ENCODE results near the gene ETNK2. TPM values are rescaled to one million over a fixed set of nuclear protein-coding genes. Genes with fewer than 3 reads are reported as not detected.

The ETNK2 gene
- total and polyA plus RNA-seq, 2 of the 13 experiments (the other 11 are each of a cell fraction or from before 2014, with no cell fraction given), result 15.5 to 42.8 TPM

DNA sequence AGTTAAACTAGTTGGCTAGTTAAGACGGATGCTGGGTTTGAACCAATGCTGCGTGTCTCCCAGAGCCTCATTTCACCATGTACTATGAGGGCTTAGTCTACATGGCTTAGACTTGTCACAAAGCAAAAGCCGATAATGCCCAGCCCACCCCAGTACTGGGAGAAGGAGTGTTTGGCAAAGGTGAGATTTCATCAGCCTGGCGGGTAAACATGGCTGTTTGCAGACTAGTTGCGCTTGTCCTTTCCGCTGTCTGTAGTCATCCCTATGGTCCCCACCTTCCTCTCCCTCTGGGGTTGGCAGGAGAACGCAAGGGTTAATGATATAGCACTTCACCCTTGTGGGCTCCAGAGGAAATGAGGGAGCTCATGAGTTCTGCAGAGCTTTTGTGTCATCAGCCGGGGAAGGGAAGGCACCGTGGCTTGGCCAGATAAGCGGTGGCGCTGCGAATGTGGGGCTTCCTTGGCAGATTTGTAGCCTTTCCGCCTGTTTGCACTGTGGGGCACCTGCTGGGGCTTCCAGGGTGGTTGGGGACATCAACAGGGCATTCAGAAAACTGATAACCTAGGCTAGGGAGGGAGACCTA, 49.7 kb downstream of the ETNK2 start (continued):
- TF ChIP-seq, protein P1, sequence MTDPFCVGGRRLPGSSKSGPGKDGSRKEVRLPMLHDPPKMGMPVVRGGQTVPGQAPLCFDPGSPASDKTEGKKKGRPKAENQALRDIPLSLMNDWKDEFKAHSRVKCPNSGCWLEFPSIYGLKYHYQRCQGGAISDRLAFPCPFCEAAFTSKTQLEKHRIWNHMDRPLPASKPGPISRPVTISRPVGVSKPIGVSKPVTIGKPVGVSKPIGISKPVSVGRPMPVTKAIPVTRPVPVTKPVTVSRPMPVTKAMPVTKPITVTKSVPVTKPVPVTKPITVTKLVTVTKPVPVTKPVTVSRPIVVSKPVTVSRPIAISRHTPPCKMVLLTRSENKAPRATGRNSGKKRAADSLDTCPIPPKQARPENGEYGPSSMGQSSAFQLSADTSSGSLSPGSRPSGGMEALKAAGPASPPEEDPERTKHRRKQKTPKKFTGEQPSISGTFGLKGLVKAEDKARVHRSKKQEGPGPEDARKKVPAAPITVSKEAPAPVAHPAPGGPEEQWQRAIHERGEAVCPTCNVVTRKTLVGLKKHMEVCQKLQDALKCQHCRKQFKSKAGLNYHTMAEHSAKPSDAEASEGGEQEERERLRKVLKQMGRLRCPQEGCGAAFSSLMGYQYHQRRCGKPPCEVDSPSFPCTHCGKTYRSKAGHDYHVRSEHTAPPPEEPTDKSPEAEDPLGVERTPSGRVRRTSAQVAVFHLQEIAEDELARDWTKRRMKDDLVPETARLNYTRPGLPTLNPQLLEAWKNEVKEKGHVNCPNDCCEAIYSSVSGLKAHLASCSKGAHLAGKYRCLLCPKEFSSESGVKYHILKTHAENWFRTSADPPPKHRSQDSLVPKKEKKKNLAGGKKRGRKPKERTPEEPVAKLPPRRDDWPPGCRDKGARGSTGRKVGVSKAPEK (CRISPR knock-in tag; IDR thresholded peaks at IDR 0.05; ENCODE audit: borderline replicate concordance), result peak; percentile 76; the same call in 1 of the 2 replicates
- 0 out of 2 replicates have a peak, but pooled peaks have one; percentile 31 for TF ChIP-seq AKAP8 (CRISPR knock-in tag; IDR thresholded peaks at IDR 0.05)
- TF ChIP-seq KAT8 (CRISPR knock-in tag; IDR thresholded peaks at IDR 0.05), result peak; percentile 59
- TF ChIP-seq, protein P2, sequence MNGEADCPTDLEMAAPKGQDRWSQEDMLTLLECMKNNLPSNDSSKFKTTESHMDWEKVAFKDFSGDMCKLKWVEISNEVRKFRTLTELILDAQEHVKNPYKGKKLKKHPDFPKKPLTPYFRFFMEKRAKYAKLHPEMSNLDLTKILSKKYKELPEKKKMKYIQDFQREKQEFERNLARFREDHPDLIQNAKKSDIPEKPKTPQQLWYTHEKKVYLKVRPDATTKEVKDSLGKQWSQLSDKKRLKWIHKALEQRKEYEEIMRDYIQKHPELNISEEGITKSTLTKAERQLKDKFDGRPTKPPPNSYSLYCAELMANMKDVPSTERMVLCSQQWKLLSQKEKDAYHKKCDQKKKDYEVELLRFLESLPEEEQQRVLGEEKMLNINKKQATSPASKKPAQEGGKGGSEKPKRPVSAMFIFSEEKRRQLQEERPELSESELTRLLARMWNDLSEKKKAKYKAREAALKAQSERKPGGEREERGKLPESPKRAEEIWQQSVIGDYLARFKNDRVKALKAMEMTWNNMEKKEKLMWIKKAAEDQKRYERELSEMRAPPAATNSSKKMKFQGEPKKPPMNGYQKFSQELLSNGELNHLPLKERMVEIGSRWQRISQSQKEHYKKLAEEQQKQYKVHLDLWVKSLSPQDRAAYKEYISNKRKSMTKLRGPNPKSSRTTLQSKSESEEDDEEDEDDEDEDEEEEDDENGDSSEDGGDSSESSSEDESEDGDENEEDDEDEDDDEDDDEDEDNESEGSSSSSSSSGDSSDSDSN (CRISPR knock-in tag; IDR thresholded peaks at IDR 0.05), result peak; percentile 60; the same call in 1 of the 2 replicates
- TF ChIP-seq KDM6A (CRISPR knock-in tag; IDR thresholded peaks at IDR 0.05; ENCODE audit: low read depth), result no peak
- no peak for TF ChIP-seq ZNF101 (CRISPR knock-in tag; IDR thresholded peaks at IDR 0.05; ENCODE audit: borderline replicate concordance, low read depth)
- peak; percentile 85 for TF ChIP-seq ZBTB7B (CRISPR knock-in tag; IDR thresholded peaks at IDR 0.05)
- TF ChIP-seq, protein P3, sequence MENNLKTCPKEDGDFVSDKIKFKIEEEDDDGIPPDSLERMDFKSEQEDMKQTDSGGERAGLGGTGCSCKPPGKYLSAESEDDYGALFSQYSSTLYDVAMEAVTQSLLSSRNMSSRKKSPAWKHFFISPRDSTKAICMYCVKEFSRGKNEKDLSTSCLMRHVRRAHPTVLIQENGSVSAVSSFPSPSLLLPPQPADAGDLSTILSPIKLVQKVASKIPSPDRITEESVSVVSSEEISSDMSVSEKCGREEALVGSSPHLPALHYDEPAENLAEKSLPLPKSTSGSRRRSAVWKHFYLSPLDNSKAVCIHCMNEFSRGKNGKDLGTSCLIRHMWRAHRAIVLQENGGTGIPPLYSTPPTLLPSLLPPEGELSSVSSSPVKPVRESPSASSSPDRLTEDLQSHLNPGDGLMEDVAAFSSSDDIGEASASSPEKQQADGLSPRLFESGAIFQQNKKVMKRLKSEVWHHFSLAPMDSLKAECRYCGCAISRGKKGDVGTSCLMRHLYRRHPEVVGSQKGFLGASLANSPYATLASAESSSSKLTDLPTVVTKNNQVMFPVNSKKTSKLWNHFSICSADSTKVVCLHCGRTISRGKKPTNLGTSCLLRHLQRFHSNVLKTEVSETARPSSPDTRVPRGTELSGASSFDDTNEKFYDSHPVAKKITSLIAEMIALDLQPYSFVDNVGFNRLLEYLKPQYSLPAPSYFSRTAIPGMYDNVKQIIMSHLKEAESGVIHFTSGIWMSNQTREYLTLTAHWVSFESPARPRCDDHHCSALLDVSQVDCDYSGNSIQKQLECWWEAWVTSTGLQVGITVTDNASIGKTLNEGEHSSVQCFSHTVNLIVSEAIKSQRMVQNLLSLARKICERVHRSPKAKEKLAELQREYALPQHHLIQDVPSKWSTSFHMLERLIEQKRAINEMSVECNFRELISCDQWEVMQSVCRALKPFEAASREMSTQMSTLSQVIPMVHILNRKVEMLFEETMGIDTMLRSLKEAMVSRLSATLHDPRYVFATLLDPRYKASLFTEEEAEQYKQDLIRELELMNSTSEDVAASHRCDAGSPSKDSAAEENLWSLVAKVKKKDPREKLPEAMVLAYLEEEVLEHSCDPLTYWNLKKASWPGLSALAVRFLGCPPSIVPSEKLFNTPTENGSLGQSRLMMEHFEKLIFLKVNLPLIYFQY (CRISPR knock-in tag; IDR thresholded peaks at IDR 0.05; ENCODE audit: borderline replicate concordance), result no peak
- no peak for TF ChIP-seq PHF20 (CRISPR knock-in tag; IDR thresholded peaks at IDR 0.05)
- TF ChIP-seq TBX2 (CRISPR knock-in tag; IDR thresholded peaks at IDR 0.05; ENCODE audit: borderline replicate concordance), result peak; percentile 91
- peak in 1 of 2 experiments; percentile 33; a peak in 1 of 4 replicates for TF ChIP-seq KLF16 (CRISPR knock-in tag; IDR thresholded peaks at IDR 0.05)
- no peak for TF ChIP-seq PRPF4 (IDR thresholded peaks at IDR 0.05; ENCODE audit: low read depth, low read length, poor library complexity, severe bottlenecking)
- TF ChIP-seq, protein P4, sequence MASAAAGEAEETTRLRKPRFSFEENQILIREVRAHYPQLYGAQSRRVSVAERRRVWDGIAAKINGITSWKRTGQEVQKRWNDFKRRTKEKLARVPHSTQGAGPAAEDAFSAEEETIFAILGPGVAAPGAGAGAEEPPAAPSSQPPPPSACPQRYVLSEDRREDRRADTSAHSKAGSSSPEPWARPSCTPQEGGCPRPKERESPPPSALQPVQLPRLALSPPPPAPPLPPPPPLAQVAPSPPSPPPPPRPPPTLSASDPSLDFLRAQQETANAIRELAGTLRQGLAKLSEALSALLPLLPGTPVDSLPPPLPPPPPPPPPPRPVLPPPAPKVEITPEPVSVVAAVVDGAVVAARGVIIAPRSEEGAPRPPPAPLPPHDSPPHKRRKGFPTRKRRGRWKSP (CRISPR knock-in tag; IDR thresholded peaks at IDR 0.05), result peak; percentile 69; the same call in 1 of the 2 replicates
- TF ChIP-seq, protein P5, sequence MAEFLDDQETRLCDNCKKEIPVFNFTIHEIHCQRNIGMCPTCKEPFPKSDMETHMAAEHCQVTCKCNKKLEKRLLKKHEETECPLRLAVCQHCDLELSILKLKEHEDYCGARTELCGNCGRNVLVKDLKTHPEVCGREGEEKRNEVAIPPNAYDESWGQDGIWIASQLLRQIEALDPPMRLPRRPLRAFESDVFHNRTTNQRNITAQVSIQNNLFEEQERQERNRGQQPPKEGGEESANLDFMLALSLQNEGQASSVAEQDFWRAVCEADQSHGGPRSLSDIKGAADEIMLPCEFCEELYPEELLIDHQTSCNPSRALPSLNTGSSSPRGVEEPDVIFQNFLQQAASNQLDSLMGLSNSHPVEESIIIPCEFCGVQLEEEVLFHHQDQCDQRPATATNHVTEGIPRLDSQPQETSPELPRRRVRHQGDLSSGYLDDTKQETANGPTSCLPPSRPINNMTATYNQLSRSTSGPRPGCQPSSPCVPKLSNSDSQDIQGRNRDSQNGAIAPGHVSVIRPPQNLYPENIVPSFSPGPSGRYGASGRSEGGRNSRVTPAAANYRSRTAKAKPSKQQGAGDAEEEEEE (CRISPR knock-in tag; IDR thresholded peaks at IDR 0.05; ENCODE audit: borderline replicate concordance), result no peak
- TF ChIP-seq MTA3 (CRISPR knock-in tag; IDR thresholded peaks at IDR 0.05), result no peak
